ENCODE measurements around the gene TNFRSF12A. TPM values are rescaled to one million over a fixed set of nuclear protein-coding genes. Genes with fewer than 3 reads are reported as not detected.
A peak's percentile ranks its signal among the peaks of the same experiment; 100 is the strongest.

The TNFRSF12A gene
- total RNA-seq, 2 experiments from 2014 or later = 1.8 to 1.9 TPM

DNA sequence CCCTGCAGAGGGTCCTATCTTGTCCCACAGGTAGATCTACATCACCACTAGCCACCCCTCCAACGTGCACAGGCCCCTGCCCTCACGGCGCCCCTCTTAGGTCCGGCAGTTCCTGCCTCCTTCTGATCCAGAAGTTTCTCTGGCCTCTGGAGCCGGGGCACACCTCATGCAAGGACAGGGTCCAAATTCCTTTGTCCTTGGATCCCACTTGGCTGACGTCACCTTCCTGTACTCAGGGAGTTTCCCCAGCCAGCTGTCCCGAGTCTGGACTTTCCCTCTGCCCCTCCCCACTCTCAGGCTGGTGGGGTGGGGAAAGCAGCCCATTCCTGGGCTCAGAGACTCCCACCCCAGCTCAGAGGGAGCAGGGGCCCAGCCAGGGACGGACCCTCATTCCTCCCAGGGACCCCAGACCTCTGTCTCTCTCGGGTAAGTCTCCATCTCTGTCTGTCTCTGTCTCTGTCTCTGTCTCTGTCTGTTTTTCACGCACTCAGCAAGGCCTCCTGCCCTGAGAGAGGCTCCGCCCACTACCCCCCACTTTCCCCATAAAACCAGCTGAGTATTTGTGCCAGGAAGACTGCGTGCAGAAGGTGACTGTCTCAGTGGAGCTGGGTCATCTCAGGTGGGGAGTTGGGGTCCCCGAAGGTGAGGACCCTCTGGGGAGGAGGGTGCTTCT lies 45.0 kb downstream of the TNFRSF12A start, which contains the start of gene IL32:
IL32 (plus strand) TSS at position 572 of the 673 bp plus-strand sequence. CDS start 172 bp downstream, outside the sequence.
- H3K4me1 Mint-ChIP-seq (ENCODE audit: low read depth) = peaks cover 67% of the 10 kb centered on the region
- ChIA-PET POLR2A (interaction anchor here (0.5 to 6.5 kb wide), 17 partner anchors 11 to 218 kb away, joined by 3 to 137 read pairs (median 6); partner anchors contain the start of genes MMP25, ZNF213 and ZSCAN10), CTCF (interaction anchor here (0.6 to 4.9 kb wide), 5 partner anchors 11 to 64 kb away, joined by 3 to 33 read pairs (median 3); no protein-coding TSS in a partner anchor)
- no peaks in the 10 kb centered on the region for H3K27me3 Mint-ChIP-seq
- TF ChIP-seq CTCF (IDR thresholded peaks at IDR 0.05) = no peak
- peak; percentile 46 to 88 (median 68) for DNase-seq
- H3K36me3 ChIP-seq (ENCODE audit: insufficient read depth, low read length) = peaks cover 35% of the 10 kb centered on the region
- intact Hi-C loops (cut with DNase I, micrococcal nuclease) = no loop called here
- H3K27ac ChIP-seq (ENCODE audit: low read depth in 1 of 2, low read length in 2 of 2) = peak within 1 kb of the TSS; percentile 85 to 98
- H3K27me3 ChIP-seq (ENCODE audit: control insufficient read depth in 1 of 2, insufficient read depth in 2 of 2, low read length in 2 of 2) = no peaks in the 10 kb centered on the region
- no peaks in the 10 kb centered on the region for H3K9me3 Mint-ChIP-seq
- peak; percentile 65 for ATAC-seq (ENCODE audit: poor library complexity)
- peak within 1 kb of the TSS; percentile 99 for H3K4me3 ChIP-seq (ENCODE audit: low read length)
- H3K4me3 Mint-ChIP-seq = peak within 1 kb of the TSS; percentile 99
- H3K36me3 Mint-ChIP-seq (ENCODE audit: low read depth) = peaks cover 51% of the 10 kb centered on the region
- H3K4me1 ChIP-seq (ENCODE audit: insufficient read depth, low read length) = peaks cover 78% of the 10 kb centered on the region
- no peaks in the 10 kb centered on the region for H3K9me3 ChIP-seq (ENCODE audit: control insufficient read depth in 1 of 2, insufficient read depth in 1 of 2, low read length in 2 of 2)
- peak within 1 kb of the TSS; percentile 97 for H3K27ac Mint-ChIP-seq

GRCh38 chr16:3065742-3066439 lies 45.7 kb downstream of the TNFRSF12A start:
- Mint-ChIP-seq H3K9me3 (no peaks in the 10 kb centered on the region), H3K4me3 (peak overlapping the region; percentile 99), H3K27me3 (no peaks in the 10 kb centered on the region), H3K36me3 (ENCODE audit: low read depth) (peaks cover 53% of the 10 kb centered on the region), H3K4me1 (ENCODE audit: low read depth) (peaks cover 73% of the 10 kb centered on the region), H3K27ac (peak overlapping the region; percentile 97)
- peak overlapping the region; percentile 85 to 98 for H3K27ac ChIP-seq (ENCODE audit: low read depth in 1 of 2, low read length in 2 of 2)
- peak overlapping the region; percentile 99 for H3K4me3 ChIP-seq (ENCODE audit: low read length)
- H3K36me3 ChIP-seq (ENCODE audit: insufficient read depth, low read length) = peaks cover 35% of the 10 kb centered on the region
- DNase-seq (peak in 1 of 14 experiments; percentile 41), ATAC-seq (ENCODE audit: poor library complexity) (peak; percentile 43)
- peaks cover 78% of the 10 kb centered on the region for H3K4me1 ChIP-seq (ENCODE audit: insufficient read depth, low read length)
- intact Hi-C loops (cut with DNase I, micrococcal nuclease) = no loop called here
- no peaks in the 10 kb centered on the region for H3K9me3 ChIP-seq (ENCODE audit: control insufficient read depth in 1 of 2, insufficient read depth in 1 of 2, low read length in 2 of 2)
- no peak for TF ChIP-seq CTCF (IDR thresholded peaks at IDR 0.05)
- H3K27me3 ChIP-seq (ENCODE audit: control insufficient read depth in 1 of 2, insufficient read depth in 2 of 2, low read length in 2 of 2) = no peaks in the 10 kb centered on the region
- ChIA-PET CTCF (interaction anchor here (0.6 to 4.9 kb wide), 5 partner anchors 10 to 63 kb away, joined by 3 to 33 read pairs (median 3); no protein-coding TSS in a partner anchor), POLR2A (interaction anchor here (0.5 to 6.5 kb wide), 17 partner anchors 11 to 335 kb away, joined by 3 to 137 read pairs (median 6); partner anchors contain the start of genes MMP25, ZNF174, ZNF213 and ZSCAN10)

DNA sequence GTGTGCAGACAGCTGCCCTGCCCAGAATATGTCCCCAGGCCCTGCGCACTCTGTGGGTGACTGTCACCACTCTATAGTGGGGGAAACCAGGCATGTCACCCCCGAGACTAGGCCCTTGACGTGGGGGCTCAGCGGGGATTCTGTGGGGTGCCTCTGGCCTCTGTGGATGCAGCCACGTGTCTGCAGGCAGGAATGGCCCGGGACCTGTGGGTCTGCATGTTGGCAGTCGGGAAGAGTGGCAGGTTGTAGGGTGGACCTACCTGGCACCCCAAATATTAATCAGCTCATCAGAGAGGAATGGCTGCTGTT lies 46.2 kb downstream of the TNFRSF12A start:
- no peaks in the 10 kb centered on the region for H3K27me3 ChIP-seq (ENCODE audit: control insufficient read depth in 1 of 2, insufficient read depth in 2 of 2, low read length in 2 of 2)
- H3K9me3 Mint-ChIP-seq = no peaks in the 10 kb centered on the region
- peak overlapping the region; percentile 85 to 98 for H3K27ac ChIP-seq (ENCODE audit: low read depth in 1 of 2, low read length in 2 of 2)
- ChIA-PET CTCF (interaction anchor here (1.3 to 4.9 kb wide), 3 partner anchors 38 to 63 kb away, joined by 3 to 33 read pairs (median 5); no protein-coding TSS in a partner anchor), POLR2A (interaction anchor here (0.8 to 6.5 kb wide), 9 partner anchors 10 to 335 kb away, joined by 3 to 137 read pairs (median 10); partner anchors contain the start of genes MMP25, ZNF174, ZNF213 and ZSCAN10)
- peaks cover 35% of the 10 kb centered on the region for H3K36me3 ChIP-seq (ENCODE audit: insufficient read depth, low read length)
- intact Hi-C loops (cut with DNase I, micrococcal nuclease) = no loop called here
- peaks cover 53% of the 10 kb centered on the region for H3K36me3 Mint-ChIP-seq (ENCODE audit: low read depth)
- no peaks in the 10 kb centered on the region for H3K27me3 Mint-ChIP-seq
- peak overlapping the region; percentile 99 for H3K4me3 ChIP-seq (ENCODE audit: low read length)
- ATAC-seq (ENCODE audit: poor library complexity) = no peak
- peaks cover 78% of the 10 kb centered on the region for H3K4me1 Mint-ChIP-seq (ENCODE audit: low read depth)
- peaks cover 80% of the 10 kb centered on the region for H3K4me1 ChIP-seq (ENCODE audit: insufficient read depth, low read length)
- no peak for DNase-seq
- H3K27ac Mint-ChIP-seq = peak overlapping the region; percentile 97
- no peak for TF ChIP-seq CTCF (IDR thresholded peaks at IDR 0.05)
- H3K4me3 Mint-ChIP-seq = peak overlapping the region; percentile 99
- H3K9me3 ChIP-seq (ENCODE audit: control insufficient read depth in 1 of 2, insufficient read depth in 1 of 2, low read length in 2 of 2) = no peaks in the 10 kb centered on the region
